ENCODE data around the gene PDGFB. TPM values are rescaled to one million over a fixed set of nuclear protein-coding genes. Genes with fewer than 3 reads are reported as not detected.

Gene PDGFB
- polyA plus RNA-seq, 2 donors: 1.2 to 1.8 TPM

Other genes starting within 250 kb of the PDGFB start
- gene APOBEC3C, start 230.7 kb downstream of the PDGFB start, polyA plus RNA-seq: 10 to 100 TPM; 16.2 to 20.1 TPM
- gene APOBEC3D, start 223.9 kb downstream of the PDGFB start, polyA plus RNA-seq: under 1 TPM; 0.53 to 0.73 TPM
- gene APOBEC3F, start 204.1 kb downstream of the PDGFB start, polyA plus RNA-seq: 1 to 10 TPM; 1.8 to 5.2 TPM
- 1 to 10 TPM; 2.1 to 6.0 TPM for gene APOBEC3G, start 167.7 kb downstream of the PDGFB start, polyA plus RNA-seq
- under 1 TPM; 0.20 to 0.51 TPM for gene APOBEC3H, start 147.7 kb downstream of the PDGFB start, polyA plus RNA-seq
- 10 to 100 TPM; 12.2 to 19.1 TPM for gene CBX7, start 92.3 kb downstream of the PDGFB start, polyA plus RNA-seq
- gene RPL3, start 74.6 kb upstream of the PDGFB start, polyA plus RNA-seq: 1,000 to 10,000 TPM; 1,521 to 2,885 TPM
- 10 to 100 TPM; 32.5 to 39.8 TPM for gene SYNGR1, start 105.0 kb upstream of the PDGFB start, polyA plus RNA-seq
- 10 to 100 TPM; 10.6 to 13.4 TPM for gene TAB1, start 154.8 kb upstream of the PDGFB start, polyA plus RNA-seq
- under 1 TPM; 0.28 to 0.36 TPM for gene MGAT3, start 212.0 kb upstream of the PDGFB start, polyA plus RNA-seq